NCI-H774 (cell line): ENCODE results near the gene FILIP1L.

ENCODE experiments used
- DNase-seq: peaks from one replicate; lab custom pipeline; 2025; lab: John Stamatoyannopoulos, UW

Gene FILIP1L

GRCh38 chr3:99795573-99795972, 318.7 kb downstream of the FILIP1L start:
- DNase-seq: no peak

DNA sequence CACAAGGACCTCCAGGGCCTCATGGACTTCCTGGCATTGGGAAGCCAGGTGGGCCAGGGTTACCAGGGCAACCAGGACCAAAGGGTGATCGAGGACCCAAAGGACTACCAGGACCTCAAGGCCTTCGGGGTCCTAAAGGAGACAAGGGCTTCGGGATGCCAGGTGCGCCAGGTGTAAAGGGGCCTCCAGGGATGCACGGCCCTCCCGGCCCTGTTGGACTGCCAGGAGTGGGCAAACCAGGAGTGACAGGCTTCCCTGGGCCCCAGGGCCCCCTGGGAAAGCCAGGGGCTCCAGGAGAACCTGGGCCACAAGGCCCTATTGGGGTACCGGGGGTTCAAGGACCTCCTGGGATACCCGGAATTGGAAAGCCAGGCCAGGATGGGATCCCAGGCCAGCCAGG, 319.8 kb downstream of the FILIP1L start:
- DNase-seq: no peak

GRCh38 chr3:99789011-99789721, 325.1 kb downstream of the FILIP1L start:
- DNase-seq: peak; percentile 8
